Activated CD4-positive, alpha-beta T cell treated with anti-CD3 and anti-CD28 coated beads for 48 hours (primary cell): ENCODE data around the gene CRYGB.
"Not testable (repeated sequence)": the region's sequence is repeated elsewhere in the genome, so short reads cannot be mapped to it uniquely, and the experiment has no call there.

Experiments
- DNase-seq: peaks from one replicate; pipeline ENCODE4 v3.0.0-alpha.2; 2020

Gene CRYGB

GRCh38 chr2:208112273-208112745 lies 33.6 kb downstream of the CRYGB start:
- not testable (repeated sequence) for DNase-seq

DNA sequence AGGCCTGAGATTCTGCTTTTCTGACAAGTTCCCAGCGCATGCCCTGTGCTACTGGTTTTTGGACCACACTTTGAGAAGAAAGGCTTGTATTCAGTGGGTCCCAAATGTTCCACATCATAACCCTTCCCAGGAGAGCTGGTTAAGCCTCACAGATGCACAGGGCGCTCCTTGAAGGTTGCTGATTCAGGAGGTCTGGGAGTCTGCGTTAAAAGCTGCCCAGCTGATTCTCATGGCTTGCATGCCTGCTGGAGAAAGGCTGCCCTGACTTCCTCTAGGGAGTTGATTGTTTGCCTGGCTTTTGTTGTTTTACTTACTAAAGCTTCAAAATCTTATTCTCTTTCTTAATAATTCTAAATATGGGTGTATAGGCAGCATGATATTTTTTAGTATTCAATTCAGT lies 42.3 kb downstream of the CRYGB start:
- no peak for DNase-seq

- no peak for DNase-seq
These were observed 44.0 kb downstream of the CRYGB start for GRCh38 chr2:208101716-208102631.

DNA sequence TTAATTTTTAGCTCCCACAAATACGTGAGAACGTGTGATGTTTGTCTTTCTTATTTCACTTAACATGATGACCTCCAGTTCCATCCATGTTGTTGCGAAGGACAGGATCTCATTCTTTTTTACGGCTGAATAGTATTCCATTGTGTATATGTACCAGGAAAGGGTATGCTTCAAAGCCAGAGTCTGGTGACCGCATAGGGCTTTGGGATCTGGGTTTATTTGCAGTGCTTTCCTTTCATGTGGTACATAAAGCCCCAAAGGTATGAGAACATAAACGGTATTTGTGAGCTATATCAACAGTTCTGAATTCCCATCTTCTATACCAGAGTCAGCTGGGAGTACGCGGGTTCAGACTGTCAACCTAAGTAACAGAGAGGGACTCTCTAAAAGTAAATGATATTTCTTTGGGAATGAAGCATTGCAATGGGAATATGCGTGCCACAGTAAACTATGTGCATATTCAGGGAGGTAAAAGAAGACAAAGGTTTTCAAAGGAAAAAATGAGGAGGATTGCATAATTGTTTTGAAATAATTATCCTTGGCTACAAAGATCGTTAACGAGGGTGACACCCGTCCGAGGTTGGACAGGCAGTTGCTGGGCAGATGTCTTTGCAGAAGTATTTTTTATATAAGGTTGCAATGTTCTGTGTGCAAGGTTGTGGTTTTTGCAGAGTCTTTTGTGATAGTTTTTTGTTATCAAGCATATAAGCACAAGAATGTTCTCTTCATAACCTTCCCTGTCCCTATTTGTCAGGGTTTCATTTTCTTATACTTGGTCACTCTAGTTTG lies 46.1 kb downstream of the CRYGB start:
- no peak for DNase-seq

DNA sequence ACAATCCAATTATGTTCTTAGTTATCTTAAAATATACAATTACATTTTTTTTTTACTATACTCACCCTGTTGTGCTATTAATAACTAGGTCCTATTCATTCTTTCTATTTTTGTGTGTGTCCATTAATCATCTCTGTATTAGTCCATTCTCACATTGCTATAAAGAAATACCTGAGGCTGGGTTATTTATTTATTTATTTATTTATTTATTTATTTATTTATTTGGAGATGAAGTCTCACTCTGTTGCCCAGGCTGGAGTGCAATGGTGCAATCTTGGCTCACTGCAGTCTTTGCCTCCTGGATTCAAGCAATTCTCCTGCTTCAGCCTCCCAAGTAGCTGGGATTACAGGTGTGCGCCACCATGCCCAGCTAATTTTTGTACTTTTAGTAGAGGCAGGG lies 47.3 kb downstream of the CRYGB start:
- DNase-seq, result not testable (repeated sequence)

DNA sequence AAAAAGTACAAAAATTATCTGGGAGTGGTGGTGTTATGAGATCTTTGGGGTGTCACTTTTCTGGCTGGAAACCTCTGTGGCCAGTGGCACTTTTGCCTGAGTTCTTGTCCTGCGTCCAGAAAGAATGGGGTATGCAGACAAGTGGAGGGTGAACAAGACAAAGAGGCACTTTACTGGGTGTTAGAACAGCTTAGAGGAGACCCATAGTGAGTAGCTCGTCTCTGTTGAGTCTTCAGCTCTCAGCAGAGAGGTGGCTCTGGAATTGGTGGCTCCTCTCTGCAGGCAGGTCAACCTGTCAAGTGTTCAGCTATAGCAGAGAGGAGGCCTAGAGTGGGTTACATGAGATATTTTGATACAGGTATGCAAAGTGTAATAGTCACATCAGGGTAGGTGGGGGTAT lies 47.7 kb downstream of the CRYGB start:
- DNase-seq, result no peak

- no peak for DNase-seq
These were observed 48.2 kb downstream of the CRYGB start for GRCh38 chr2:208097801-208098200.

DNA sequence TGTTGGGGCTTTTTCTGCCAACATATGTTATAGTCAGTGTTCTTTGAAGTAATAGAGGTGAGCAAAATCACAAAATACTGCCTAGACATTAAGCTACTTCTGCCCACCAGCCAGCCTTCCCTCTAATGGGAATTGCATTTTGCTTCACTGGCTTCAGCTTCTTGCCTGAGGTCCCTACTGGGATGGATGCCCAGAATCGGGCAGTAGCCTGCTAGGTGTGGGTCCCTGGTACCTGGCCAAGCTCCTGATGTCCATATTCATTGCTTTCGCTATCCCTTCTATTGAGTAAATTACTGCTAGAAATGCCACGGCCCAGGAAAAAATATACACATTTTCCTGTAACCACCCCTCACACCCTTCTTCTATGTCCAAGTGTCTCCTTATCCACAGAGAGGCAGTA lies 48.6 kb downstream of the CRYGB start:
- no peak for DNase-seq

GRCh38 chr2:208096080-208096479 lies 49.9 kb downstream of the CRYGB start:
- DNase-seq, result no peak

DNA sequence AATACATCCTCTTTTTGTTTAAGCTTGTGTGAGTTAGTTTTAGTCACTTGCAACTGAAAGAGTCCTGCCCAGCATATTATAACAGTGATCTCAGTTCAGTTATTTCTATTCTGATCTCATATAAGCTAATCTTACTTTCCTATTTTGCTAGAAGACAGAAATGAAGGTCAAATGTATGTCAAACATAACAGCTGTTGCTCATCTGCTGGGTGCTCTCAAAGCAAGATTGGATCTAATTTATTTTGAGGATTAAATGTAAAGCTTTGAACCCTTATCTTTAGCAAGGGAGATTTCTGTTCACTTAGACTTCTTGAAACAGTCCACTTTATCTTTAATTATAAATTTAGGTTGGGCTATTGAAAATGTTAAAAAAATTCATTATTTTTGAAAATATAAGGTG lies 52.8 kb downstream of the CRYGB start:
- DNase-seq, result no peak
